GM23338 (cell line): ENCODE measurements around the gene CXCL12. TPM values are rescaled to one million over a fixed set of nuclear protein-coding genes. Genes with fewer than 3 reads are reported as not detected.
A peak's percentile ranks its signal among the peaks of the same experiment; 100 is the strongest.

Source experiments
- ATAC-seq: fragments of 200-7000 bp; cut with Tn5 transposase; 3 replicates; pipeline ENCODE4 v1.9.1; 2020
- DNase-seq: peaks from one replicate; pipeline ENCODE4 v3.0.0-alpha.2; 2015; ENCODE audit warnings: low spot score
- H2AFZ ChIP-seq: fragments of 200-600 bp; sonication (generic); 2 replicates; pipeline ENCODE4 v1.8.0; 2016; ENCODE audit warnings: antibody characterized with exemption, mild to moderate bottlenecking, moderate library complexity
- H3F3A ChIP-seq: fragments of 200-600 bp; sonication (generic); replicated peaks from 2 replicates; pipeline ENCODE4 v1.8.0; 2017; ENCODE audit warnings: antibody characterized with exemption, mixed run types, low read depth
- H3K27ac ChIP-seq: fragments of 200-600 bp; sonication (generic); 2 replicates; pipeline ENCODE4 v1.6.1; 2016; ENCODE audit warnings: low read depth
- H3K27me3 ChIP-seq: fragments of 200-600 bp; sonication (generic); 2 replicates; pipeline ENCODE4 v1.8.0; 2016; ENCODE audit warnings: mild to moderate bottlenecking, mixed run types, moderate library complexity; ENCODE audit not compliant: insufficient read depth
- H3K36me3 ChIP-seq: fragments of 200-600 bp; sonication (generic); 2 replicates; pipeline ENCODE4 v1.8.0; 2016; ENCODE audit warnings: mild to moderate bottlenecking; ENCODE audit not compliant: insufficient read depth
- H3K4me1 ChIP-seq: fragments of 200-600 bp; sonication (generic); 2 replicates; pipeline ENCODE4 v1.8.0; 2016; ENCODE audit warnings: mild to moderate bottlenecking, moderate library complexity; ENCODE audit not compliant: insufficient read depth
- H3K4me2 ChIP-seq: fragments of 200-600 bp; sonication (generic); 2 replicates; pipeline ENCODE4 v1.7.1; 2017; ENCODE audit warnings: mixed run types
- H3K4me3 ChIP-seq: fragments of 200-600 bp; sonication (generic); 2 replicates; pipeline ENCODE4 v1.6.1; 2016; ENCODE audit warnings: mixed run types
- H3K79me2 ChIP-seq: fragments of 200-600 bp; sonication (generic); replicated peaks from 2 replicates; pipeline ENCODE4 v1.8.0; 2017; ENCODE audit warnings: mild to moderate bottlenecking; ENCODE audit not compliant: insufficient read depth
- H3K9me2 ChIP-seq: fragments of 200-600 bp; sonication (generic); 2 replicates; pipeline ENCODE4 v1.8.0; 2017; ENCODE audit not compliant: insufficient read depth
- H4K20me1 ChIP-seq: fragments of 200-600 bp; sonication (generic); replicated peaks from 2 replicates; pipeline ENCODE4 v1.8.0; 2017; ENCODE audit warnings: mild to moderate bottlenecking; ENCODE audit not compliant: insufficient read depth
- H3K27ac Mint-ChIP-seq: 2 replicates; pipeline ENCODE4 v1.8.0; 2020; ENCODE audit warnings: inconsistent platforms, mild to moderate bottlenecking, moderate library complexity, mixed read lengths
- H3K27me3 Mint-ChIP-seq: 3 replicates; pipeline ENCODE4 v1.8.0; 2022; ENCODE audit warnings: low read depth, mild to moderate bottlenecking, moderate library complexity, mixed read lengths, inconsistent platforms; ENCODE audit not compliant: insufficient read depth, poor library complexity
- H3K36me3 Mint-ChIP-seq: 3 replicates; pipeline ENCODE4 v1.8.0; 2021; ENCODE audit warnings: low read depth, mild to moderate bottlenecking, inconsistent platforms, moderate library complexity, mixed read lengths
- H3K4me1 Mint-ChIP-seq: 3 replicates; pipeline ENCODE4 v1.8.0; 2020; ENCODE audit warnings: mild to moderate bottlenecking, inconsistent platforms, mixed read lengths
- H3K4me3 Mint-ChIP-seq: 3 replicates; pipeline ENCODE4 v1.8.0; 2021; ENCODE audit warnings: moderate library complexity, mild to moderate bottlenecking, inconsistent platforms, mixed read lengths
- H3K9me3 Mint-ChIP-seq: 3 replicates; pipeline ENCODE4 v1.8.0; 2020; ENCODE audit warnings: moderate library complexity, mild to moderate bottlenecking, inconsistent platforms, mixed read lengths
- CREB1 ChIP-seq: fragments of 250-450 bp; sonication (Bioruptor Pico); IDR thresholded peaks from 2 replicates; pipeline ENCODE4 v1.5.0; 2020; ENCODE audit warnings: low read depth, mild to moderate bottlenecking, moderate library complexity
- ETS1 ChIP-seq: IDR thresholded peaks from 2 replicates; pipeline ENCODE4 v1.6.1; 2016; ENCODE audit warnings: antibody characterized with exemption
- EZH2 ChIP-seq: fragments of 200-600 bp; sonication (generic); IDR thresholded peaks from one replicate; pipeline ENCODE4 v1.8.0; 2017; ENCODE audit warnings: antibody characterized with exemption, mild to moderate bottlenecking, low read depth; ENCODE audit not compliant: unreplicated experiment
- EZH2phosphoT487 ChIP-seq: fragments of 200-600 bp; sonication (generic); IDR thresholded peaks from one replicate; pipeline ENCODE4 v1.8.1; 2018; ENCODE audit warnings: antibody characterized with exemption; ENCODE audit not compliant: unreplicated experiment
- JUNB ChIP-seq: IDR thresholded peaks from one replicate; pipeline ENCODE4 v1.6.1; 2016; ENCODE audit warnings: antibody characterized with exemption; ENCODE audit not compliant: unreplicated experiment
- ZNF114 ChIP-seq: fragments of 250-450 bp; sonication (Bioruptor Pico); IDR thresholded peaks from 2 replicates; pipeline ENCODE4 v1.5.0; 2020; ENCODE audit warnings: mild to moderate bottlenecking, moderate library complexity
- ZNF331 ChIP-seq: fragments of 250-450 bp; sonication (Bioruptor Pico); IDR thresholded peaks from 2 replicates; pipeline ENCODE4 v1.5.0; 2020; ENCODE audit warnings: low read depth, mild to moderate bottlenecking, moderate library complexity
- polyA plus RNA-seq: library from polyadenylated mRNA; unstranded; fragments of >200 nt; fragmentation: Nextera tagmentation; extraction: Ambion mirVana; gene quantifications from 2 replicates; pipeline ENCODE4 v1.2.1, GENCODE V29; 2016
- total RNA-seq: library from RNA; depleted of rRNA; stranded (reverse); fragments of >200 nt; shearing (Covaris generic); gene quantifications from 2 replicates; pipeline ENCODE4 v1.2.3, GENCODE V29; 2014
- TF ChIP-seq, protein P1 (sequence below), 2 experiments: fragments of 200-600 bp in 1 of 2; sonication (generic) in 1 of 2; conservative IDR thresholded peaks; 2 replicates each; pipeline versions ENCODE4 v1.5.1 to v1.6.1; 2016 to 2017; ENCODE audit warnings: antibody characterized with exemption in 2 of 2, low read depth in 2 of 2, mild to moderate bottlenecking in 2 of 2, moderate library complexity in 1 of 2
- TF ChIP-seq, protein P2 (sequence below): IDR thresholded peaks from one replicate; pipeline ENCODE4 v1.6.1; 2018; ENCODE audit warnings: antibody characterized with exemption; ENCODE audit not compliant: unreplicated experiment

CXCL12 gene
- total and polyA plus RNA-seq, 2 experiments from 2014 or later: 53.8 to 58.5 TPM

DNA sequence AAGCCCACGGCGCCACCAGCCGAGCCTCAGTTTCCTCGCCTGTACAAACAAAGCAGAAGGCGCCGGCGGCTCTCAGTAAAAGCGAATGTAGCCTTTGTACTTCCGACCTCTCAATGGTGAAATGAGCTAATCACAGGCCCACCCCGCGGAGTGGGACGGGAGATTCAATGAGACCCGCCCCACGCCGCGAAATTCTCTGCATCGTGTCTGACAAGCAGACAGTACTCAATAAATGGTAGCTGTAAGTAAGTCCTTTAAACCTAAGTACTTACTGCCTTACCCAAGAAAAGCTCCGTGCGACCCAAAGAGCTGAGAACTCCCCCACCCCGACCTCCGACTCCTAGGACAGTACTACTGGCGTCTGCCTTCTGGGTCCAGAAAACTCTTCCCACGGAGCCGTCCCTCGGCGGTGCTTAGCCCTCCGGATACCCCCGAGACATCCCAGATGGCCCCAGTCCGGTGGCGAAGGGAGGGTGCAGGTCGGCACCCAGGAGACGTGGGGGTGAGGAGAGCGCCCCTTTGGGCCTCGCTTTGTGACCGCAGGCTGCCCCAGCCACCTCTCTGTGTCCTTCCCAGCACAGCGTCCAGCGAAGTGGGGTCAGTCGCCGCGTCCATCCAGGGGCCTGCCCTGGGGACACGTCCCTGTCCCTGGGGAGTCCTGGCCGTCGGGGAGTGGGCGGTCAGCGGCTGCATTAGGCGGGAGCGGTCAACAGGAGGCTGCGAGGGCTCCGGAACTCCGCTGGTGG, 972 bp upstream of the CXCL12 start:
- DNase-seq (peak; percentile 43), ATAC-seq (peak; percentile 1)
- peak overlapping the region; percentile 85 for H3K4me3 ChIP-seq
- H3K4me2 ChIP-seq: peak overlapping the region; percentile 83
- H3F3A ChIP-seq: peaks cover 6% of the 10 kb centered on the region; the same call in 1 of the 2 replicates
- Mint-ChIP-seq H3K36me3 (peaks cover 13% of the 10 kb centered on the region), H3K27ac (no peak overlapping the region), H3K27me3 (peaks cover 18% of the 10 kb centered on the region), H3K9me3 (peaks cover 3% of the 10 kb centered on the region; the same call in 2 of the 3 replicates), H3K4me3 (peak overlapping the region; percentile 79), H3K4me1 (peaks cover 31% of the 10 kb centered on the region)
- no peaks in the 10 kb centered on the region for H3K9me2 ChIP-seq
- H3K36me3 ChIP-seq: no peaks in the 10 kb centered on the region
- peaks cover 36% of the 10 kb centered on the region for H3K79me2 ChIP-seq
- peaks cover 28% of the 10 kb centered on the region for H3K4me1 ChIP-seq
- TF ChIP-seq, protein P1, sequence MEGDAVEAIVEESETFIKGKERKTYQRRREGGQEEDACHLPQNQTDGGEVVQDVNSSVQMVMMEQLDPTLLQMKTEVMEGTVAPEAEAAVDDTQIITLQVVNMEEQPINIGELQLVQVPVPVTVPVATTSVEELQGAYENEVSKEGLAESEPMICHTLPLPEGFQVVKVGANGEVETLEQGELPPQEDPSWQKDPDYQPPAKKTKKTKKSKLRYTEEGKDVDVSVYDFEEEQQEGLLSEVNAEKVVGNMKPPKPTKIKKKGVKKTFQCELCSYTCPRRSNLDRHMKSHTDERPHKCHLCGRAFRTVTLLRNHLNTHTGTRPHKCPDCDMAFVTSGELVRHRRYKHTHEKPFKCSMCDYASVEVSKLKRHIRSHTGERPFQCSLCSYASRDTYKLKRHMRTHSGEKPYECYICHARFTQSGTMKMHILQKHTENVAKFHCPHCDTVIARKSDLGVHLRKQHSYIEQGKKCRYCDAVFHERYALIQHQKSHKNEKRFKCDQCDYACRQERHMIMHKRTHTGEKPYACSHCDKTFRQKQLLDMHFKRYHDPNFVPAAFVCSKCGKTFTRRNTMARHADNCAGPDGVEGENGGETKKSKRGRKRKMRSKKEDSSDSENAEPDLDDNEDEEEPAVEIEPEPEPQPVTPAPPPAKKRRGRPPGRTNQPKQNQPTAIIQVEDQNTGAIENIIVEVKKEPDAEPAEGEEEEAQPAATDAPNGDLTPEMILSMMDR (conservative IDR thresholded peaks at IDR 0.05; ENCODE audit: low read depth in 2 of 2): 0 out of 4 replicates have a peak, but pooled peaks of 1 of the 2 experiments have one; percentile 11
- TF ChIP-seq EZH2 (peak; percentile 50), EZH2phosphoT487 (no peak), ZNF114 (CRISPR knock-in tag) (no peak)
- peaks cover 35% of the 10 kb centered on the region for H3K27me3 ChIP-seq
- H3K27ac ChIP-seq: no peak overlapping the region
- no peaks in the 10 kb centered on the region for H4K20me1 ChIP-seq
- peak overlapping the region; percentile 84 for H2AFZ ChIP-seq

DNA sequence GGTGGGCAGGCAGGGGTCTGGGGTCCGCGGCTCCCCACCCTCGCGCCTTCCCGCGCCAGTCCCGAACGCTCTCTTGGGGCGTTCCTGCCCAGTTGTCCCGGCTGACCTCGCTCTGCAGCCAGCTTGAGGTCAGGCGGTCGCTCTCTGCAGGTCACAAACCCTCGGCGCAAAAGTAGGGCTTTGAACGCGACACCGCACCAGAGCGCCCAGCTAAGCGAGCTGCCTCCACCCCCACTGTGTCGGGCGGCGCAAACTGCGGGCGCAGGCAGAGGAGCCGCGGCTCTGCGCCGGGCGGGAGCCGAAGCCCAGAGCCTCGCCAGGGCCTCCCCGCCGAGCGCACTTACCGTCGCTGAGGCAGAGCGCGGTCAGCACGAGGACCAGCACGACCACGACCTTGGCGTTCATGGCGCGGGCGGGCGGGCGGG, 284 bp downstream of the CXCL12 start:
- Histone ChIP-seq H2AFZ (no peak overlapping the region), H3K36me3 (peaks cover 10% of the 10 kb centered on the region; the same call in 1 of the 2 replicates), H3K4me3 (peak overlapping the region; percentile 85), H3K9me2 (no peaks in the 10 kb centered on the region), H3K4me2 (peak overlapping the region; percentile 96), H3K27ac (no peak overlapping the region), H3K4me1 (peaks cover 36% of the 10 kb centered on the region), H3K27me3 (peaks cover 35% of the 10 kb centered on the region), H3K79me2 (peaks cover 48% of the 10 kb centered on the region), H4K20me1 (no peaks in the 10 kb centered on the region), H3F3A (peaks cover 6% of the 10 kb centered on the region; the same call in 1 of the 2 replicates)
- Mint-ChIP-seq H3K9me3 (peaks cover 3% of the 10 kb centered on the region; the same call in 2 of the 3 replicates), H3K27ac (no peak overlapping the region), H3K4me1 (peaks cover 44% of the 10 kb centered on the region), H3K36me3 (peaks cover 26% of the 10 kb centered on the region), H3K27me3 (peaks cover 18% of the 10 kb centered on the region), H3K4me3 (peak overlapping the region; percentile 84; the same call in 2 of the 3 replicates)
- ATAC-seq (peak; percentile 10), DNase-seq (peak; percentile 79)
- TF ChIP-seq ETS1 (no peak), EZH2 (no peak), CREB1 (CRISPR knock-in tag) (no peak), EZH2phosphoT487 (no peak), ZNF331 (CRISPR knock-in tag) (no peak), JUNB (no peak)
- TF ChIP-seq, protein P2, sequence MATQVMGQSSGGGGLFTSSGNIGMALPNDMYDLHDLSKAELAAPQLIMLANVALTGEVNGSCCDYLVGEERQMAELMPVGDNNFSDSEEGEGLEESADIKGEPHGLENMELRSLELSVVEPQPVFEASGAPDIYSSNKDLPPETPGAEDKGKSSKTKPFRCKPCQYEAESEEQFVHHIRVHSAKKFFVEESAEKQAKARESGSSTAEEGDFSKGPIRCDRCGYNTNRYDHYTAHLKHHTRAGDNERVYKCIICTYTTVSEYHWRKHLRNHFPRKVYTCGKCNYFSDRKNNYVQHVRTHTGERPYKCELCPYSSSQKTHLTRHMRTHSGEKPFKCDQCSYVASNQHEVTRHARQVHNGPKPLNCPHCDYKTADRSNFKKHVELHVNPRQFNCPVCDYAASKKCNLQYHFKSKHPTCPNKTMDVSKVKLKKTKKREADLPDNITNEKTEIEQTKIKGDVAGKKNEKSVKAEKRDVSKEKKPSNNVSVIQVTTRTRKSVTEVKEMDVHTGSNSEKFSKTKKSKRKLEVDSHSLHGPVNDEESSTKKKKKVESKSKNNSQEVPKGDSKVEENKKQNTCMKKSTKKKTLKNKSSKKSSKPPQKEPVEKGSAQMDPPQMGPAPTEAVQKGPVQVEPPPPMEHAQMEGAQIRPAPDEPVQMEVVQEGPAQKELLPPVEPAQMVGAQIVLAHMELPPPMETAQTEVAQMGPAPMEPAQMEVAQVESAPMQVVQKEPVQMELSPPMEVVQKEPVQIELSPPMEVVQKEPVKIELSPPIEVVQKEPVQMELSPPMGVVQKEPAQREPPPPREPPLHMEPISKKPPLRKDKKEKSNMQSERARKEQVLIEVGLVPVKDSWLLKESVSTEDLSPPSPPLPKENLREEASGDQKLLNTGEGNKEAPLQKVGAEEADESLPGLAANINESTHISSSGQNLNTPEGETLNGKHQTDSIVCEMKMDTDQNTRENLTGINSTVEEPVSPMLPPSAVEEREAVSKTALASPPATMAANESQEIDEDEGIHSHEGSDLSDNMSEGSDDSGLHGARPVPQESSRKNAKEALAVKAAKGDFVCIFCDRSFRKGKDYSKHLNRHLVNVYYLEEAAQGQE: no peak
